GM21717 (cell line): ENCODE data around the gene CCDC57.
"Not testable (repeated sequence)": the region's sequence is repeated elsewhere in the genome, so short reads cannot be mapped to it uniquely, and the experiment has no call there.

Experiments used
- ATAC-seq: cut with Tn5 transposase; IDR thresholded peaks from one replicate; pipeline ENCODE4 v1.9.1; 2021; ENCODE audit warnings: mild to moderate bottlenecking, moderate library complexity; ENCODE audit not compliant: unreplicated experiment

The CCDC57 gene, protein sequence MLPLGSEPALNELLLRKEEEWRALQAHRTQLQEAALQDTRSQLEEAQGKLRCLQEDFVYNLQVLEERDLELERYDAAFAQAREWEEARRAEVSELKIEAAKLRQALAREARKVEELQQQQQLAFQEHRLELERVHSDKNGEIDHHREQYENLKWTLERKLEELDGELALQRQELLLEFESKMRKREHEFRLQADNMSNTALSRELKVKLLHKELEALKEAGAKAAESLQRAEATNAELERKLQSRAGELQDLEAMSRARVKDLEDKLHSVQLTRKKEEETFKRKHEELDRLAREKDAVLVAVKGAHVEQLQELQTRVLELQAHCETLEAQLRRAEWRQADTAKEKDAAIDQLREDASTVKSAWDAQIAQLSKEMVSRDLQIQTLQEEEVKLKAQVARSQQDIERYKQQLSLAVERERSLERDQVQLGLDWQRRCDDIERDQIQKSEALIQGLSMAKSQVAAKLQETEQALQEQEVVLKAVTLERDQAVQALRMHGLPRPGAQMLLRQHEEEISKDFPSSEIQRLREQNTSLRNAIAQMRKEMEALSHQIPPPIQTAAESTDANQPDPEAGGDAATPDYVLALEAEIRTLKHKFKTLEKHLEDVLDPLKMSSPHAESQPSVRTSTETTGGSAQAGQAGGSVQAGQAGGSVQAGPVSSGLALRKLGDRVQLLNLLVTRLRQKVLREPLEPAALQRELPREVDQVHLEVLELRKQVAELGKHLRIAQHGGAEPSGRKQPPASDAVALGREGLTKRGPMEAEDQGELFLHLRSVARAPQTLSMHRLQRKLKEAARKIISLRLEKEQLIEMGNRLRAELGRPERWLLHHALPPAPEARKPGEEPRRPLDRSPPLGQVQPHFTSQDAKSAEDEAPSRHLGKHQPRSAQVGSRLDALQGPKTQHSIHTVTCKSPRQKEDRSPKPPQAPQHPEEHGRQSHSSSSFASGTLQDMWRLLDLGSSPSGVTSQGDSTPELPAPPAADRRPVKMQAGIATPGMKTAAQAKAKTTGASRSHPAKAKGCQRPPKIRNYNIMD

GRCh38 chr17:82212331-82213250 is at the start of gene CCDC57:
CCDC57 (minus strand) TSS chr17:82212842; CDS start chr17:82201944, 10,898 bp downstream.
- peak; percentile 51 for ATAC-seq

- ATAC-seq, result no peak
Measured at GRCh38 chr17:82262344-82262743, 49.7 kb upstream of the CCDC57 start.

- not testable (repeated sequence) for ATAC-seq
Measured at GRCh38 chr17:82259972-82260961, 47.6 kb upstream of the CCDC57 start.

DNA sequence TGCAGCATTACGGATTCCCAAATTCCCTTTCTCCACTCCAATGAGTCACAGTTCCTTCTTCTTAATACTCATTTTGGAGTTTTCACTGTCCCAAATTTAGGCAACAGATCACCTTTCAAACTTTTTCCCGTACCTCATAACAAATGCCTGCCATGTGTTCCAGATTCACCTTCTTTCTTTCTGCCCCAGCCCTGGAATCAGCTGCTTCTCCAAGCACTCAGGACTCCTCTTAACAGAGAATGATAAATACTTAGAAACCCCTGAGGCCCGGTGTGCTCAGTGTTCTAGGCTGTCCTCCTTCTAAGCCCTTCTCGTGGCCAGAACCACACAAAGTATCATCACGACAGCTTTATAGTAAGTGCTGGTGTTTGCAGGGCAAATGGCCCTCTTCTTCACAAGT is 45.9 kb upstream of the CCDC57 start:
- ATAC-seq, result no peak

GRCh38 chr17:82257473-82257872 is 44.8 kb upstream of the CCDC57 start:
- ATAC-seq, result no peak

- ATAC-seq, result no peak
Measured at GRCh38 chr17:82256242-82256885, 43.7 kb upstream of the CCDC57 start.

DNA sequence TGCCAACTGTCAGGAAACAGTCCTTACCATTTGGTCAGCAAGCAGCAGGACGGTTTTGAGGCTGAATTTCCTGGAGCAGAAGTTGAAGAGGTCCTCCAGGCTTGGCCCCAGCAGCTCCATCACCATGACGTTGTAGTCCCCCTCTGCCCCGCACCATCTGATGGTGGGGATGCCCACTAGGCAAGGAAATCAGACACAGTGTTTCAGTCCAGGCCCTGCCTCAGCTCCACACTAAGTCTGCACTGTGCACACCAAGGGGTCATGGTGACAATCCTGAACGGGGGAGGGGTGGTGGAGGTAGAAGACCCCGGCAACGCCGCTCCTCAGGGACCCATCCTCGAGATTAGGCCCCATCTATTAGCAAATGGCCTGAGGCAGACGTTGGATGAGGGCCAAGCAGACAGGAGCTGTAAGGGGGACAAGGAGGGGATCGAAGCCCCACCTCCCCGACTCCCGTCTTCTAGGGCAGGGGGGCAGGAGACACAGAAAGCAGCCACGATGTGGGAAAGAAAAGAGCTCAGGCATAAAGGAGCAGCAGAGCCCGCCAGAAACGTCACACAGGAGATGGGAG is 42.8 kb upstream of the CCDC57 start:
- ATAC-seq, result no peak

GRCh38 chr17:82254746-82255145 is 42.1 kb upstream of the CCDC57 start:
- not testable (repeated sequence) for ATAC-seq

GRCh38 chr17:82254096-82254495 is 41.5 kb upstream of the CCDC57 start:
- not testable (repeated sequence) for ATAC-seq

DNA sequence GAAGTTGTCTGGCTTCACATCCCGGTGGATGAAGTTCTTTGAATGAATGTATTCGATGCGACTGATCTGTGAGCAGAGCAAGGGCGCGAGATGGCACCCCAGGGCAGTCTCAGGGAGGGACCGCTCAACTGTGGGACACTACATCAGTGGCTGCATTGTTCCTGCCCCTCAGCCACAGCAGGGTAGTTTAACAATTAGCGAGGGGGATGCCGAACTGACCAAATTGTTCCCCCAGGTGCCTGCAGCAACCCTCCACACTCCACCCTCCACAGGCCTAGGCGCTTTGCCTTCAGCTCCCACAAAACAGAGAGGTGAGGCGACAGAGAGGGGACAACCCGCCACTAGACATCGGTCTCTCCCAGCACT is 40.5 kb upstream of the CCDC57 start:
- no peak for ATAC-seq

DNA sequence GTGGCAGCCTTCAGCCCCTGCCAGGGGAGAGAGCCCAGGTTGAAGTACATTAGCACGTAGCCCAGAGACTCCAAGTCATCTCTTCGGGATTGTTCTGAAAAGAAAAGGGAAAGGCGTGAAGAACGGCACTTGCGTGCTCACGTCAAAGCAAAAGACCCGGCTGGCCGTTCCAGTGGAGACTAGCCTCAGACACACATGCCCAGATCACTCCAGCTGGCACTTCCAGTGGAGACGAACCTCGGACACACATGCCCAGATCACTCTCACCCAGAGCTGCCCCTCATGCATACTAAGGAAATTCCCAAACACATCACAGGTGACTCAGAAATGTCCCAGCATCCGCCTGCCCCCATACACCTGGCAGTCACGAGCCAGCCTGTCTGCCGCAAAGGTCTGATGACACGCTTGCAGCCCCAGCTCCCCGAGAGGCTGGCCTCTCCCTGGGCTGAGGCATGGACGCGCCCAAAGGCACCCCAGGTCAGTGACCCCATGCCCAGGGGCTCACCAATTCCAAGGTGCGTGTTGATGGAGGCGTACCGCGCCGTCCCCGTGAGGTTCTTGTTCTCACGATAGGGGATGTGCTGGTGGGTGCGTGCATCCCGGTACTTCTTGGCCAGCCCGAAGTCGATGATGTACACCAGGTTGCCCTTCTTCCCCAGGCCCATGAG is 40.0 kb upstream of the CCDC57 start:
- ATAC-seq, result no peak

DNA sequence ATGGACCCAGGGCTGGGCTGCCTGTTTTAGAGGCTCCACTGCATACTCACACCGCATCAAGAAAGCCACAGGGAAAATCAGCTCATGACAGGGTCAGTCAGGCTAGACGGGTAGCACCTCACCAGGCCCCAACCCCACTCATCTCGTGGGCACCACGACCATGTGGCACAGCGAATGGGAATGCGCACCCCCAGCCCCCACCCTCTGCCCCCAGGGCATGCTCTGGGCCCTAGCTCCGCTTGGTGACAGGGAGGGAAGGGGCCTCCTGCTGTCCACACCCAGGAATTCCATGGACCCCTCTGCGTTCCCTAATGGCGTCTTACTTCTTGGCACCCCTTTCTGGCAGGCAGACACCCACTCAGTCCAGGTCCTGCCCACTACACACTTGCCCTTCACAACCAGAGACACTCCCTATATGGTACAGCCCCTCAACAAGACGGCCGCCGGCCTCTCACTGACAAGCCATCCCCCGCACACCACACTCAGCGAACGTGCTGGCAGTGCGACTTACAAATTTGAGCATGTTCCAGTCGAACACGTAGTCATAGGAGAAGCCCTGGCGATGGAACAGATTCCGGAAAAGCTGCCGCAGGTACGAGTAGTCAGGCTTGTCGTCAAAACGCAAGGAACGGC is 38.3 kb upstream of the CCDC57 start:
- ATAC-seq, result no peak

DNA sequence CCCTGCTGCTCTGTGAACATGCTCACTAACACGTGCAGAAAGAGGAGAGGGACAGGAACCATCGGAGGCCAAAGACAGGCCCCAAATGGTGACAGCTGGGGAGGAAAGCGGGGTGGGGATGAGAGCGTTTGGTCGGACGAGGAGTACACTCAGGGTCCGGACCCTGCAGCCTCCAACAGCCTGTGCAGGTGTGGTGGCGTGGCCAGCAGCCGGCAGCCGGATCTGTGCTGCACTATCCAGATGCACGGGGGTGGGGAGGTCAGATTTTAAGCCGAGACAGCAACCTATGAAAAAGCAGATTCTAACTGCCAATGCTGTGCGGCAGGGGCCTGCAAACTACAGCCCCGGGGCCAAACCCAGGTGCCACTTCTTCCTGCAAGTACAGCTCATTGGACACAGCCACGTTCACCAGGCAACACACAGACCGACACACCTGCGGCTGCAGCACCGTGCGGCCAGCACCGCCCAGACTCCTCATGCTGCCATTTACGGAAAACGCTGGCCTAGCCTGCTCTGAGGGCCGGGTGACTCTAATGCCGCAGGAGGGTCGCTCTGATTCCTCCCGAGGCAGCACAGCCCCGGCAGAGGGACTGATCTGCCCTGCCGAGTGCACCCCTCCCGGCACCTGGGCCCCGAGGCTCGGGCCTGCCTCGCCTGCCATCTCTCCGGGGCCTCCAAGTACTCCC is 37.4 kb upstream of the CCDC57 start:
- ATAC-seq, result no peak

DNA sequence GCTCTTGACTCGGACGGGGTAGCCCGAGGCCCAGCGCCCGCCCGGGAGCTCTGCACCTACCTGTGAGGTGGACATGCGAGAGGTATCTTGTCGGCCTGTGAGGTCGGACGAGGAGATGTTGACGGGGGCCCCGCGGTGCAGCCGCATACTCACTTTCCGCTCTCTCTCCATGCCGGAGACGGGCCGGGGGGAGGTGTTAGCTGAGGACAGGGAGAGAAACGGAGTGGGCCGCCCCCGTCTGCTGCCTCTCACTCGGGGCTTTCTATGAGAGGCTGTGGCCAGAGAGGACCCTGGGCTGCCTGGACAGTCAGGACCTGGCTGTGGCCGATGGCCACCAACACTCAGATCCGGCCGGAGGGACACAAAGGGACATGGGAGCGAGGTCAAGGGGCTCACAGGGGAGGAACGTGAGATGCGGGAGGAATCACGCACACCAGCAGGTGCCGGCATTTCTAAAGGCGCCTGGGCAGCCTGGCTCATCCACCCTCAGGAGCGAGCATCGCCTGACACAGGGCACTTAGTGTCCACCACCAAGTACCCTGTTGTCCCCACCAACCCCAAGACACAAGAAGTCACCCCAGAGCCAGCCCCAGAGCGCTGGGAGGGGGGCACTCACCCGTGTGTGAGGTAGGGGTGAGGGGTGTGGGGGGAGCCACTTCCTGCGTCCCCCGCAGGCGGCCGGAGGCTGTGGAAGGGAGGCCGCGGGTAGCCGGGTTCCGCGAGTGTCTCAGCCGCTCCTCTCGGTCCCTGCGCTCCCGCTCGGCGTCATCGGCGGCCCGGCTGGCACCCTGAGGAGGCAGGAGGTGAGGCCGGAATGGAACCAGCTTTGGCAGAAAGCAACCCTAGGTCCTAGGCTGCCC is 36.4 kb upstream of the CCDC57 start:
- no peak for ATAC-seq

DNA sequence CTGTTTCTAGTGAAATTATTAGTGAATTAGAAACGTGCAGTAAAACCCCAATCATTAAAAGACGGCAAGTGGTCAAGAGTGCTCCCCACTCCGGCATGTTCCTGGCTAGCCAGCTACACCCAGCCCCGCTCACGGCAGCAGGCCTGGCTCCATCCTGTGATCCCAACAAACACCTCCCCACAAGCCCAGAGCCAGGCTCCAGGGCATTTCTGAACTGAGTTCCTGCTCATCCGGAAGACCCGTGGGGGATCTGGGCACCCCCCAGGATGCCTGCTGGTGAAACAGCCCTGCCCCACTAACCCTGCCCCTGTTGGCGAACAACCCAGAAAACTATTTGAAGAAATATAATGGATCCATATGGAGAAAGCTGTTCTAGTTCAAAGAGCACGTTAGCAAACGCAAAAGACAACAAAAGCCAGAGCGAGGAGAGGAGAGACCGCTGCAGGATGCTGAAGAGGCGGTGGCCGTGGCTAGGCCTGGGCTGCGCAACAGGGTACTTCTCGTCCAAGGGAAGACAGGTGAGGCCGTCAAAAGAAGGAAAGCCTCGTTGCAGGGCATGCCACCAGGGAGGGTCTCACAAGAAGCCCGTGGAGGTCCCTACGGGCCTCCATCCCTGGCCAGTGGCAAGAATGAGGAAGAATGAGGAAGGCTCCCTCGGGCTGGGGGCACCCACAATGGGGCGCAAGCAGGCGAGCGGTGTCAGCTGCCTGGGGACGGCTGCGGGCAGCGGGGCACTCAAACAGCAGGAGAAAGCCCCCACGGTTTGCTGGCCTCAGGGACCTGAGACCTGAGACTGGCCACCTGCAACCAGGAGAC is 35.4 kb upstream of the CCDC57 start:
- ATAC-seq, result no peak
